H1 (cell line): ENCODE results near the gene ATG9B. TPM values are rescaled to one million over a fixed set of nuclear protein-coding genes. Genes with fewer than 3 reads are reported as not detected.

Source experiments
- CTCF ChIA-PET: fragments of 300-600 bp; sonication (Branson Sonifier 250); formaldehyde crosslinking; loops from one replicate; lab custom pipeline; 2021; ENCODE audit not compliant: partially characterized antibody; lab: Charles Lee
- POLR2A ChIA-PET: fragments of 300-600 bp; sonication (Branson Sonifier 250); formaldehyde crosslinking; loops from one replicate; lab custom pipeline; 2021; ENCODE audit warnings: inconsistent platforms; ENCODE audit not compliant: partially characterized antibody; lab: Charles Lee
- DNase-seq, 2 experiments: peaks; one replicate each; pipeline versions ENCODE4 v3.0.0 to v3.0.0-alpha.2; 2010 to 2022; ENCODE audit warnings: low spot score in 2 of 2, low read depth in 1 of 2, mixed read lengths in 1 of 2
- FAIRE-seq: peaks from 2 replicates; lab custom pipeline; 2011; peaks lifted over from hg19 to GRCh38; lab: Jason Lieb, UNC
- H2AFZ ChIP-seq: 2 replicates; pipeline ENCODE4 v1.8.1; 2012; ENCODE audit warnings: low read length, inconsistent platforms
- H2AK5ac ChIP-seq: 2 replicates; pipeline ENCODE4 v1.6.1; 2013; ENCODE audit warnings: low read depth, low read length
- H2BK120ac ChIP-seq: replicated peaks from 2 replicates; pipeline ENCODE3; 2013; ENCODE audit warnings: low read depth, low read length, inconsistent platforms
- H2BK12ac ChIP-seq: 2 replicates; pipeline ENCODE4 v1.6.1; 2013; ENCODE audit warnings: low read depth, low read length
- H2BK15ac ChIP-seq: 2 replicates; pipeline ENCODE4 v1.6.1; 2013; ENCODE audit warnings: low read length
- H2BK20ac ChIP-seq: 2 replicates; pipeline ENCODE4 v1.6.1; 2013; ENCODE audit warnings: low read length
- H2BK5ac ChIP-seq: 2 replicates; pipeline ENCODE4 v1.6.1; 2013; ENCODE audit warnings: low read depth, low read length
- H3K14ac ChIP-seq: 2 replicates; pipeline ENCODE4 v1.6.1; 2013; ENCODE audit warnings: inconsistent platforms; ENCODE audit not compliant: insufficient read length
- H3K18ac ChIP-seq: 2 replicates; pipeline ENCODE4 v1.6.1; 2013; ENCODE audit warnings: low read length; ENCODE audit errors: extremely low read depth
- H3K23ac ChIP-seq: 2 replicates; pipeline ENCODE4 v1.6.1; 2013; ENCODE audit warnings: inconsistent platforms; ENCODE audit not compliant: insufficient read length
- H3K23me2 ChIP-seq: 2 replicates; pipeline ENCODE4 v1.6.1; 2013; ENCODE audit warnings: low read depth, low read length
- H3K27ac ChIP-seq: 2 replicates; pipeline ENCODE4 v1.6.1; 2011; ENCODE audit warnings: low read depth, low read length, inconsistent platforms
- H3K27me3 ChIP-seq, 4 experiments: replicated peaks in 1 of 4; 1 replicate in 1 of 4; 2 replicates in 3 of 4; pipeline versions ENCODE4 v1.6.1 to v1.8.1; 2011 to 2013; ENCODE audit warnings: low read length in 3 of 4, mild to moderate bottlenecking in 3 of 4, inconsistent platforms in 2 of 4, mixed read lengths in 2 of 4, moderate library complexity in 1 of 4; ENCODE audit not compliant: control insufficient read depth in 3 of 4, insufficient read depth in 3 of 4; ENCODE audit errors: extremely low read depth in 1 of 4
- H3K36me3 ChIP-seq, 4 experiments: 2 replicates each; pipeline versions ENCODE4 v1.6.1 to v1.8.1; 2011 to 2013; ENCODE audit warnings: mild to moderate bottlenecking in 4 of 4, low read length in 3 of 4, moderate library complexity in 2 of 4, control low read depth in 1 of 4, inconsistent platforms in 1 of 4; ENCODE audit not compliant: insufficient read depth in 4 of 4, control insufficient read depth in 2 of 4
- H3K4ac ChIP-seq: replicated peaks from 2 replicates; pipeline ENCODE3; 2013; ENCODE audit warnings: low read length, low read depth, mixed read lengths, inconsistent platforms; ENCODE audit not compliant: insufficient read length
- H3K4me1 ChIP-seq, 4 experiments: replicated peaks in 1 of 4; 1 replicate in 1 of 4; 2 replicates in 3 of 4; pipeline versions ENCODE4 v1.6.1 to v1.8.1; 2011 to 2013; ENCODE audit warnings: low read length in 3 of 4, inconsistent platforms in 2 of 4, mixed read lengths in 1 of 4; ENCODE audit not compliant: insufficient read depth in 4 of 4, control insufficient read depth in 3 of 4
- H3K4me2 ChIP-seq, 2 experiments: 2 replicates each; pipeline versions ENCODE4 v1.6.1 to v1.8.1; 2011 to 2013; ENCODE audit warnings: low read depth in 2 of 2, low read length in 2 of 2, control low read depth in 1 of 2, inconsistent platforms in 1 of 2, mild to moderate bottlenecking in 1 of 2; ENCODE audit not compliant: insufficient read depth in 1 of 2
- H3K4me3 ChIP-seq, 4 experiments: fragments of 200-600, 300-600 bp in 1 of 4; sonication (generic), shearing (Covaris generic), sonication (Bioruptor Twin) in 1 of 4; 2 replicates each; pipeline versions ENCODE4 v1.5.1 to v1.8.1; 2011 to 2016; ENCODE audit warnings: low read length in 4 of 4, low read depth in 3 of 4, control low read depth in 2 of 4, inconsistent platforms in 2 of 4, mild to moderate bottlenecking in 2 of 4, mixed read lengths in 1 of 4, moderate library complexity in 1 of 4; ENCODE audit not compliant: insufficient read depth in 2 of 4; ENCODE audit errors: extremely low read depth in 1 of 4
- H3K56ac ChIP-seq: replicated peaks from 2 replicates; pipeline ENCODE3; 2013; ENCODE audit warnings: low read depth, mild to moderate bottlenecking, mixed read lengths, low read length, inconsistent platforms; ENCODE audit not compliant: insufficient read length
- H3K79me1 ChIP-seq: 2 replicates; pipeline ENCODE4 v1.6.1; 2013; ENCODE audit warnings: low read depth, low read length, control low read depth
- H3K79me2 ChIP-seq, 2 experiments: 2 replicates each; pipeline versions ENCODE4 v1.6.1 to v1.8.1; 2012 to 2013; ENCODE audit warnings: low read length in 2 of 2, mild to moderate bottlenecking in 2 of 2, inconsistent platforms in 1 of 2; ENCODE audit not compliant: insufficient read depth in 2 of 2, control insufficient read depth in 1 of 2
- H3K9ac ChIP-seq, 4 experiments: replicated peaks in 1 of 4; 1 replicate in 1 of 4; 2 replicates in 3 of 4; pipeline versions ENCODE4 v1.6.1 to v1.8.1; 2011 to 2013; ENCODE audit warnings: low read depth in 3 of 4, low read length in 3 of 4, control low read depth in 2 of 4, mild to moderate bottlenecking in 2 of 4, moderate library complexity in 2 of 4, inconsistent platforms in 1 of 4; ENCODE audit errors: extremely low read depth in 1 of 4
- H3K9me3 ChIP-seq, 2 experiments: 2 replicates each; pipeline versions ENCODE4 v1.6.1 to v1.8.1; 2012 to 2013; ENCODE audit warnings: mild to moderate bottlenecking in 2 of 2, moderate library complexity in 2 of 2, control low read depth in 1 of 2, inconsistent platforms in 1 of 2, low read depth in 1 of 2, low read length in 1 of 2, mixed read lengths in 1 of 2; ENCODE audit not compliant: insufficient read depth in 2 of 2
- H4K20me1 ChIP-seq, 2 experiments: replicated peaks in 1 of 2; 2 replicates each; pipeline versions ENCODE3 to v1.8.1; 2011 to 2013; ENCODE audit warnings: inconsistent platforms in 2 of 2, low read length in 2 of 2, mild to moderate bottlenecking in 1 of 2; ENCODE audit not compliant: insufficient read depth in 2 of 2, control insufficient read depth in 1 of 2
- H4K5ac ChIP-seq: 2 replicates; pipeline ENCODE4 v1.6.1; 2013; ENCODE audit warnings: low read length, low read depth, mixed read lengths, inconsistent platforms; ENCODE audit not compliant: insufficient read length
- H4K8ac ChIP-seq: 2 replicates; pipeline ENCODE4 v1.8.0; 2013; ENCODE audit warnings: mild to moderate bottlenecking, moderate library complexity, low read length, inconsistent platforms; ENCODE audit not compliant: insufficient read depth; ENCODE audit errors: extremely low read depth
- H4K91ac ChIP-seq: replicated peaks from 2 replicates; pipeline ENCODE3; 2013; ENCODE audit warnings: low read length, mixed read lengths, inconsistent platforms; ENCODE audit not compliant: insufficient read length
- BRCA1 ChIP-seq: IDR thresholded peaks from 2 replicates; pipeline ENCODE4 v1.6.1; 2012; ENCODE audit warnings: low read depth, low read length, improper control_type of control experiment
- CTBP2 ChIP-seq: IDR thresholded peaks from 2 replicates; pipeline ENCODE4 v1.7.0; 2011; ENCODE audit warnings: borderline replicate concordance, mild to moderate bottlenecking, moderate library complexity, mixed read lengths, low read length; ENCODE audit not compliant: insufficient read depth, insufficient read length
- EZH2 ChIP-seq: fragments of 200-600 bp; sonication (generic); IDR thresholded peaks from 2 replicates; pipeline ENCODE4 v1.7.1; 2012; ENCODE audit warnings: low read depth, mild to moderate bottlenecking, moderate library complexity, low read length, inconsistent platforms; ENCODE audit not compliant: severe bottlenecking
- FOSL1 ChIP-seq: IDR thresholded peaks from 2 replicates; pipeline ENCODE4 v1.6.1; 2011; ENCODE audit warnings: mild to moderate bottlenecking, low read depth, low read length, moderate library complexity; ENCODE audit not compliant: insufficient read depth
- NANOG ChIP-seq: IDR thresholded peaks from 2 replicates; pipeline ENCODE4 v1.6.1; 2011; ENCODE audit warnings: low read length, low read depth, mild to moderate bottlenecking, inconsistent platforms; ENCODE audit not compliant: insufficient read depth, poor library complexity, severe bottlenecking
- POLR2AphosphoS5 ChIP-seq: IDR thresholded peaks from 2 replicates; pipeline ENCODE4 v1.6.1; 2011; ENCODE audit warnings: low read depth, low read length
- POU5F1 ChIP-seq: IDR thresholded peaks from 2 replicates; pipeline ENCODE4 v1.6.1; 2011; ENCODE audit warnings: low read depth, mild to moderate bottlenecking, low read length, moderate library complexity
- RNF2 ChIP-seq: fragments of 200-900, 300-1000 bp; sonication (generic); IDR thresholded peaks from 2 replicates; pipeline ENCODE4 v1.7.1; 2016; ENCODE audit warnings: borderline replicate concordance, low read depth, mild to moderate bottlenecking, antibody characterized with exemption, low read length; ENCODE audit not compliant: poor library complexity, severe bottlenecking; ENCODE audit errors: missing control alignments
- SIN3A ChIP-seq, 2 experiments: IDR thresholded peaks in 1 of 2; conservative IDR thresholded peaks in 1 of 2; 2 replicates each; pipeline ENCODE4 v1.6.1; 2011 to 2012; ENCODE audit warnings: low read length in 2 of 2, improper control_type of control experiment in 1 of 2, low read depth in 1 of 2, mild to moderate bottlenecking in 1 of 2
- TAF7 ChIP-seq: optimal IDR thresholded peaks from 2 replicates; pipeline ENCODE3; 2011; ENCODE audit warnings: low read depth, mild to moderate bottlenecking, inconsistent platforms, low read length, moderate library complexity, borderline replicate concordance
- ZNF274 ChIP-seq: IDR thresholded peaks from 2 replicates; pipeline ENCODE4 v1.7.0; 2012; ENCODE audit warnings: low read length, borderline replicate concordance; ENCODE audit errors: extremely low read depth
- WGBS, 2 experiments: shearing (Covaris generic) in 1 of 2; methylation state at CpG; one replicate each; pipeline versions ENCODE4 v1.1.6 to v1.1.7; 2013 to 2015; ENCODE audit warnings: low lambda C conversion rate in 2 of 2, mixed read lengths in 2 of 2, inconsistent platforms in 1 of 2, low coverage in 1 of 2, missing lambda C conversion rate in 1 of 2; ENCODE audit not compliant: insufficient replicate concordance in 2 of 2, insufficient coverage in 1 of 2, insufficient read length in 1 of 2; ENCODE audit errors: extremely low coverage in 1 of 2, missing lambda C conversion rate in 1 of 2; 5-methylcytosine and 5-hydroxymethylcytosine counted together
- polyA plus RNA-seq, 7 experiments: library from polyadenylated mRNA; depleted of rRNA in 3 of 7; stranded (reverse) in 5 of 7; unstranded in 2 of 7; fragments of >200 nt in 5 of 7; fragments of 200-250 nt in 2 of 7; gene quantifications; 1 replicate in 5 of 7; 2 replicates in 1 of 7; 4 replicates in 1 of 7; pipeline versions ENCODE4 v1.2.1 to v1.2.3, GENCODE V29; 2011 to 2013; ENCODE audit warnings: missing spikeins in 2 of 7, mixed read lengths in 2 of 7
- total RNA-seq: library from RNA; stranded (reverse); fragmentation: NEBNext Ultra II Directional; extraction: Animal tissue kit (Norgen Biotek cat#: 25700); gene quantifications from 2 replicates; pipeline ENCODE4 v1.2.1, GENCODE V29; 2021
- TF ChIP-seq, protein P1 (sequence below): IDR thresholded peaks from 2 replicates; pipeline ENCODE4 v1.6.1; 2011; ENCODE audit warnings: low read depth, mild to moderate bottlenecking, low read length; ENCODE audit not compliant: insufficient read depth

The ATG9B gene
- total and polyA plus RNA-seq, 2 of the 8 experiments (the other 6 are each of a cell fraction or from before 2014, with no cell fraction given): 1.4 to 2.3 TPM

DNA sequence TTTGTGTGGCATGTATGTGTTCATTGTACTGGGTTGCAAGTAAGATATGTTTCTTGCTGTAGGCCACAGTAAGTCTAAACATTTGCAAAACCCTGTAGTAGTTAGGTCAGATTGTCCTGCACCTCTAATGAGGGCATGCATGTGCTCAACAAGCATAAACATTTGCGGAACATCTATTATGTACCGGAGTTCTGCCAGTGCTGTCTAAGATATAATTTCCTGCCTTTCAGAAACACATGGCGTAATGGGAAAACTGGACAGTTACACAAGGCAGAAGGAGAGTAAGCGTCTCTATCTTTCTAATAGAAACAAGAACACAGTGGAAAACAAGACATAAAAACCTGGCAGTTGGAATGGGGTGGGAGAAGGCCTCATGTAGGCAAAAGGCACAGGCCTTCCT lies 6.7 kb upstream of the ATG9B start:
- H3K79me2 ChIP-seq: no peaks in the 10 kb centered on the region
- H4K8ac ChIP-seq: no peak overlapping the region
- ChIA-PET CTCF (interaction anchor here (1.0 to 3.8 kb wide), 8 partner anchors 14 to 81 kb away, joined by 3 to 35 read pairs (median 6); no protein-coding TSS in a partner anchor), POLR2A (no interaction called here)
- no peak overlapping the region for H3K4me2 ChIP-seq
- H3K9me3 ChIP-seq: no peaks in the 10 kb centered on the region
- no peak overlapping the region for H3K56ac ChIP-seq
- H3K27ac ChIP-seq: no peak overlapping the region
- H3K4me3 ChIP-seq: no peak overlapping the region
- H2BK15ac ChIP-seq: no peak overlapping the region
- H3K36me3 ChIP-seq: peaks cover 0 to 2% (median 0%) of the 10 kb centered on the region in 4 experiments; a peak in 1 of 8 replicates
- H3K4me1 ChIP-seq: peaks cover 0 to 4% (median 2%) of the 10 kb centered on the region in 4 experiments; a peak in 2 of 7 replicates
- 96% methylated on average over 4 of the region's 4 CpGs; no CpG with 5 or more reads in 1 of the 2 experiments for WGBS, 2 experiments
- H2BK120ac ChIP-seq: no peak overlapping the region
- H3K23ac ChIP-seq: no peak overlapping the region
- peaks cover 3% of the 10 kb centered on the region; the same call in 1 of the 2 replicates for H3K23me2 ChIP-seq
- H3K79me1 ChIP-seq: no peaks in the 10 kb centered on the region; the same call in 1 of the 2 replicates
- peaks cover 0 to 3% of the 10 kb centered on the region in 2 experiments for H4K20me1 ChIP-seq
- H3K27me3 ChIP-seq: peaks cover 0 to 4% (median 0%) of the 10 kb centered on the region in 4 experiments; a peak in 2 of 7 replicates
- no peak overlapping the region for H3K4ac ChIP-seq
- H3K18ac ChIP-seq: no peak overlapping the region
- no peak overlapping the region for H3K14ac ChIP-seq
- H2BK12ac ChIP-seq: no peak overlapping the region
- FAIRE-seq (no peak), DNase-seq (no peak)
- H4K5ac ChIP-seq: no peak overlapping the region
- H4K91ac ChIP-seq: no peak overlapping the region
- no peak overlapping the region for H2BK5ac ChIP-seq
- H3K9ac ChIP-seq: no peak overlapping the region
- no peak overlapping the region for H2BK20ac ChIP-seq
- H2AK5ac ChIP-seq: no peak overlapping the region
- H2AFZ ChIP-seq: no peak overlapping the region
- TF ChIP-seq BRCA1: no peak
- no peak for TF ChIP-seq FOSL1
- TF ChIP-seq NANOG: no peak
- no peak for TF ChIP-seq TAF7
- TF ChIP-seq POU5F1: no peak
- TF ChIP-seq, protein P1, sequence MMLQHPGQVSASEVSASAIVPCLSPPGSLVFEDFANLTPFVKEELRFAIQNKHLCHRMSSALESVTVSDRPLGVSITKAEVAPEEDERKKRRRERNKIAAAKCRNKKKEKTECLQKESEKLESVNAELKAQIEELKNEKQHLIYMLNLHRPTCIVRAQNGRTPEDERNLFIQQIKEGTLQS: no peak
- TF ChIP-seq CTBP2: no peak
- TF ChIP-seq POLR2AphosphoS5: no peak
- TF ChIP-seq EZH2: no peak
- no peak for TF ChIP-seq SIN3A (conservative IDR thresholded peaks at IDR 0.05 in 1 of 2, IDR thresholded peaks at IDR 0.05 in 1 of 2; ENCODE audit: low read depth in 1 of 2, low read length in 2 of 2)
- no peak for TF ChIP-seq RNF2
- no peak for TF ChIP-seq ZNF274
